Measurements from ENCODE around the gene TRIM54.

DNA sequence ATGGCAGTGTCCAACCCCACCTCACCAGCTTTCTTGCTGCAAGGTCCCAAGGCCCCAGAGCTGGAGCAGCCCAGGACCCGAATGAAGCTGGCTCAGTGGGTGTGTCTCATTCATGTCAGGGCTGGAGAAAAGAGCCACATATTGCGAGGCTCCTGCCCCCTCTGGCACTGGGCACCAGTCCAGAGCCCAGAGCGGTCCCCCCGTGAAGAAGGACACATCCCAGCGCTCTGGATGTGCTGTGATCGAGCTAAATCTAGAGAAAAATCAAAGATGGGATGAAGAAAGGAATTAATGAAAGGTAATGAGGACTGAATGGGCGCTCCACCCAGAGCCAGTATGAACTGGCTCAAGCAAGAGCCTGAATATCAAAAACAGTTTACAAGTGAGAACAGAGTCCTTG lies 53.9 kb downstream of the TRIM54 start:
- TF ChIP-seq, protein P1, sequence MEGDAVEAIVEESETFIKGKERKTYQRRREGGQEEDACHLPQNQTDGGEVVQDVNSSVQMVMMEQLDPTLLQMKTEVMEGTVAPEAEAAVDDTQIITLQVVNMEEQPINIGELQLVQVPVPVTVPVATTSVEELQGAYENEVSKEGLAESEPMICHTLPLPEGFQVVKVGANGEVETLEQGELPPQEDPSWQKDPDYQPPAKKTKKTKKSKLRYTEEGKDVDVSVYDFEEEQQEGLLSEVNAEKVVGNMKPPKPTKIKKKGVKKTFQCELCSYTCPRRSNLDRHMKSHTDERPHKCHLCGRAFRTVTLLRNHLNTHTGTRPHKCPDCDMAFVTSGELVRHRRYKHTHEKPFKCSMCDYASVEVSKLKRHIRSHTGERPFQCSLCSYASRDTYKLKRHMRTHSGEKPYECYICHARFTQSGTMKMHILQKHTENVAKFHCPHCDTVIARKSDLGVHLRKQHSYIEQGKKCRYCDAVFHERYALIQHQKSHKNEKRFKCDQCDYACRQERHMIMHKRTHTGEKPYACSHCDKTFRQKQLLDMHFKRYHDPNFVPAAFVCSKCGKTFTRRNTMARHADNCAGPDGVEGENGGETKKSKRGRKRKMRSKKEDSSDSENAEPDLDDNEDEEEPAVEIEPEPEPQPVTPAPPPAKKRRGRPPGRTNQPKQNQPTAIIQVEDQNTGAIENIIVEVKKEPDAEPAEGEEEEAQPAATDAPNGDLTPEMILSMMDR (conservative IDR thresholded peaks at IDR 0.05; ENCODE audit: low read length), result no peak
- TF ChIP-seq EZH2phosphoT487 (IDR thresholded peaks at IDR 0.05; ENCODE audit: borderline replicate concordance), result no peak
